Measurements from ENCODE around the gene RNF111.

The RNF111 gene

GRCh38 chr15:58987491-58988005, at the start of gene RNF111:
TSS of gene RNF111 (plus strand) at chr15:58987663. CDS start at chr15:59030823, 43,160 bp downstream.
- peak; percentile 93 for DNase-seq (ENCODE audit: low spot score)

- DNase-seq (ENCODE audit: low spot score) = no peak
These were observed 40.3 kb upstream of the RNF111 start for GRCh38 chr15:58947179-58947578.

GRCh38 chr15:58951388-58952007, 36.0 kb upstream of the RNF111 start:
- no peak for DNase-seq (ENCODE audit: low spot score)

GRCh38 chr15:58952751-58953150, 34.7 kb upstream of the RNF111 start:
- DNase-seq (ENCODE audit: low spot score) = no peak

- DNase-seq (ENCODE audit: low spot score) = peak; percentile 71
These were observed 30.1 kb upstream of the RNF111 start for GRCh38 chr15:58957101-58957973.

- DNase-seq (ENCODE audit: low spot score) = no peak
These were observed 28.7 kb upstream of the RNF111 start for GRCh38 chr15:58958811-58959210.

GRCh38 chr15:58962136-58962535, 25.3 kb upstream of the RNF111 start:
- DNase-seq (ENCODE audit: low spot score) = no peak

- no peak for DNase-seq (ENCODE audit: low spot score)
These were observed 24.5 kb upstream of the RNF111 start for GRCh38 chr15:58962662-58963565.

- no peak for DNase-seq (ENCODE audit: low spot score)
These were observed 20.8 kb upstream of the RNF111 start for GRCh38 chr15:58966698-58967097.

- no peak for DNase-seq (ENCODE audit: low spot score)
These were observed 20.0 kb upstream of the RNF111 start for GRCh38 chr15:58967479-58967878.

GRCh38 chr15:58977887-58978286, 9.6 kb upstream of the RNF111 start:
- DNase-seq (ENCODE audit: low spot score) = no peak

- DNase-seq (ENCODE audit: low spot score) = peak; percentile 10
These were observed 7.0 kb upstream of the RNF111 start for GRCh38 chr15:58980351-58980939.

- no peak for DNase-seq (ENCODE audit: low spot score)
These were observed 5.5 kb upstream of the RNF111 start for GRCh38 chr15:58981808-58982475.

GRCh38 chr15:58983261-58983660, 4.2 kb upstream of the RNF111 start:
- DNase-seq (ENCODE audit: low spot score) = no peak

GRCh38 chr15:58985443-58985842, 2.0 kb upstream of the RNF111 start:
- peak; percentile 20 for DNase-seq (ENCODE audit: low spot score)

- no peak for DNase-seq (ENCODE audit: low spot score)
These were observed 427 bp upstream of the RNF111 start for GRCh38 chr15:58987036-58987435.

- DNase-seq (ENCODE audit: low spot score) = peak; percentile 80
These were observed 733 bp downstream of the RNF111 start for GRCh38 chr15:58988006-58988785.

- no peak for DNase-seq (ENCODE audit: low spot score)
These were observed 4.7 kb downstream of the RNF111 start for GRCh38 chr15:58992181-58992580.

GRCh38 chr15:58994906-58995453, 7.5 kb downstream of the RNF111 start:
- DNase-seq (ENCODE audit: low spot score) = no peak

GRCh38 chr15:58999694-59000093, 12.2 kb downstream of the RNF111 start:
- no peak for DNase-seq (ENCODE audit: low spot score)

Measured in iPS-NIHi11 (cell line).